HepG2 (cell line): Measurements from ENCODE around the gene SEMA3B. TPM values are rescaled to one million over a fixed set of nuclear protein-coding genes. Genes with fewer than 3 reads are reported as not detected.
A peak's percentile ranks its signal among the peaks of the same experiment; 100 is the strongest.

Experiments used
- ARID2 ChIP-seq: sonication (generic); formaldehyde crosslinking; IDR thresholded peaks from 2 replicates; pipeline ENCODE4 v1.8.1; 2022; ENCODE audit warnings: mild to moderate bottlenecking, missing genetic modification reagents, borderline replicate concordance
- ARNT2 ChIP-seq: sonication (generic); formaldehyde crosslinking; IDR thresholded peaks from 2 replicates; pipeline ENCODE4 v1.8.0; 2022; ENCODE audit warnings: mild to moderate bottlenecking, low read depth, missing genetic modification reagents, moderate library complexity
- ATF6 ChIP-seq: sonication (generic); formaldehyde crosslinking; conservative IDR thresholded peaks from 2 replicates; pipeline ENCODE4 v1.4.0; 2020; ENCODE audit warnings: missing genetic modification reagents
- CERS6 ChIP-seq: sonication (generic); formaldehyde crosslinking; IDR thresholded peaks from 2 replicates; pipeline ENCODE4 v1.5.0; 2020; ENCODE audit warnings: missing genetic modification reagents
- EP300 ChIP-seq, 3 experiments: sonication (generic) in 1 of 3; formaldehyde crosslinking in 1 of 3; IDR thresholded peaks; 2 replicates each; pipeline versions ENCODE4 v1.5.1 to v1.6.1; 2011 to 2020; ENCODE audit warnings: low read depth in 2 of 3, low read length in 2 of 3, borderline replicate concordance in 1 of 3, improper control_type of control experiment in 1 of 3, mild to moderate bottlenecking in 1 of 3, missing genetic modification reagents in 1 of 3, moderate library complexity in 1 of 3
- HMGXB4 ChIP-seq, 2 experiments: sonication (generic) in 1 of 2; formaldehyde crosslinking in 1 of 2; IDR thresholded peaks; 2 replicates each; pipeline versions ENCODE4 v1.4.0 to v1.6.1; 2018 to 2020; ENCODE audit warnings: missing genetic modification reagents in 2 of 2, borderline replicate concordance in 1 of 2, low read depth in 1 of 2, mild to moderate bottlenecking in 1 of 2, missing biosample characterization in 1 of 2
- KMT2A ChIP-seq: sonication (generic); formaldehyde crosslinking; IDR thresholded peaks from 2 replicates; pipeline ENCODE4 v1.4.0; 2020; ENCODE audit warnings: missing genetic modification reagents
- MXD4 ChIP-seq: IDR thresholded peaks from 2 replicates; pipeline ENCODE4 v1.6.1; 2016; ENCODE audit warnings: mild to moderate bottlenecking, missing biosample characterization, missing genetic modification reagents
- NBN ChIP-seq: fragments of 450-650 bp; conservative IDR thresholded peaks from 2 replicates; pipeline ENCODE4 v1.6.1; 2017
- RBM22 ChIP-seq: fragments of 200-400 bp; formaldehyde crosslinking; optimal IDR thresholded peaks from 2 replicates; pipeline ENCODE3; 2017; ENCODE audit warnings: mild to moderate bottlenecking, low read length, moderate library complexity
- TFAP4 ChIP-seq: sonication (generic); IDR thresholded peaks from 2 replicates; pipeline ENCODE4 v1.6.1; 2016; ENCODE audit warnings: low read depth, borderline replicate concordance
- TP53 ChIP-seq: sonication (generic); formaldehyde crosslinking; conservative IDR thresholded peaks from 2 replicates; pipeline ENCODE4 v1.4.0; 2020; ENCODE audit warnings: missing genetic modification reagents
- ZFX ChIP-seq: sonication (generic); formaldehyde crosslinking; IDR thresholded peaks from 2 replicates; pipeline ENCODE4 v1.4.0; 2020; ENCODE audit warnings: mild to moderate bottlenecking, low read depth, missing genetic modification reagents, moderate library complexity
- ZKSCAN1 ChIP-seq: fragments of 150-350 bp; IDR thresholded peaks from 2 replicates; pipeline ENCODE4 v1.6.1; 2014; ENCODE audit warnings: low read length
- ZNF143 ChIP-seq: sonication (generic); formaldehyde crosslinking; IDR thresholded peaks from 2 replicates; pipeline ENCODE4 v1.4.0; 2020; ENCODE audit warnings: missing genetic modification reagents
- ZNF574 ChIP-seq: sonication (generic); formaldehyde crosslinking; IDR thresholded peaks from 2 replicates; pipeline ENCODE4 v1.4.0; 2020; ENCODE audit warnings: missing genetic modification reagents
- polyA plus RNA-seq, 8 experiments: library from polyadenylated mRNA; depleted of rRNA in 3 of 8; stranded (reverse) in 7 of 8; unstranded in 1 of 8; fragments of >200 nt; fragmentation: Illumina TruSeq in 4 of 8; extraction: Trizol in 4 of 8; gene quantifications; 2 replicates each; pipeline versions ENCODE4 v1.2.1 to v1.2.3, GENCODE V29; 2011 to 2016; ENCODE audit warnings: low read depth in 4 of 8, missing spikeins in 1 of 8, mixed read lengths in 1 of 8; ENCODE audit not compliant: insufficient read depth in 1 of 8
- total RNA-seq, 5 experiments: library from RNA; depleted of rRNA; stranded (reverse); fragments of >200 nt; fragmentation: Illumina TruSeq; extraction: Trizol; gene quantifications; 2 replicates each; pipeline ENCODE4 v1.2.3, GENCODE V29; 2016; ENCODE audit warnings: low read depth in 1 of 5

The SEMA3B gene
- total and polyA plus RNA-seq, 2 of the 13 experiments (the other 11 are each of a cell fraction or from before 2014, with no cell fraction given) = 93.2 to 158 TPM

GRCh38 chr3:50260027-50260941 lies 8.7 kb upstream of the SEMA3B start (continued):
- TF ChIP-seq TP53 (CRISPR knock-in tag) = no peak; the same call in 1 of the 2 replicates
- TF ChIP-seq ARID2 = no peak
- TF ChIP-seq ARNT2 (CRISPR knock-in tag) = peak; percentile 87
- TF ChIP-seq KMT2A (CRISPR knock-in tag) = no peak; the same call in 1 of the 2 replicates
- no peak for TF ChIP-seq ATF6
- peak; percentile 61; the same call in 1 of the 2 replicates for TF ChIP-seq MXD4 (CRISPR knock-in tag)
- TF ChIP-seq CERS6 (CRISPR knock-in tag) = no peak
- TF ChIP-seq RBM22 = no peak
- TF ChIP-seq ZNF574 = peak; percentile 94
- TF ChIP-seq ZKSCAN1 = peak; percentile 36; the same call in 1 of the 2 replicates
- TF ChIP-seq TFAP4 = peak; percentile 59; the same call in 1 of the 2 replicates
- TF ChIP-seq HMGXB4 (CRISPR knock-in tag; IDR thresholded peaks at IDR 0.05; ENCODE audit: borderline replicate concordance in 1 of 2, low read depth in 1 of 2) = peak; percentile 74 to 88
- TF ChIP-seq EP300 (IDR thresholded peaks at IDR 0.05; ENCODE audit: low read depth in 2 of 2, low read length in 2 of 2) = peak; percentile 85 to 92; a peak in 3 of 4 replicates
- TF ChIP-seq EP300 (CRISPR knock-in tag; IDR thresholded peaks at IDR 0.05; ENCODE audit: borderline replicate concordance) = peak; percentile 81
- TF ChIP-seq ZNF143 (CRISPR knock-in tag) = no peak
- peak; percentile 92 for TF ChIP-seq ZFX
- TF ChIP-seq NBN = no peak
